Measurements from ENCODE around the gene HERC3.

Gene HERC3

DNA sequence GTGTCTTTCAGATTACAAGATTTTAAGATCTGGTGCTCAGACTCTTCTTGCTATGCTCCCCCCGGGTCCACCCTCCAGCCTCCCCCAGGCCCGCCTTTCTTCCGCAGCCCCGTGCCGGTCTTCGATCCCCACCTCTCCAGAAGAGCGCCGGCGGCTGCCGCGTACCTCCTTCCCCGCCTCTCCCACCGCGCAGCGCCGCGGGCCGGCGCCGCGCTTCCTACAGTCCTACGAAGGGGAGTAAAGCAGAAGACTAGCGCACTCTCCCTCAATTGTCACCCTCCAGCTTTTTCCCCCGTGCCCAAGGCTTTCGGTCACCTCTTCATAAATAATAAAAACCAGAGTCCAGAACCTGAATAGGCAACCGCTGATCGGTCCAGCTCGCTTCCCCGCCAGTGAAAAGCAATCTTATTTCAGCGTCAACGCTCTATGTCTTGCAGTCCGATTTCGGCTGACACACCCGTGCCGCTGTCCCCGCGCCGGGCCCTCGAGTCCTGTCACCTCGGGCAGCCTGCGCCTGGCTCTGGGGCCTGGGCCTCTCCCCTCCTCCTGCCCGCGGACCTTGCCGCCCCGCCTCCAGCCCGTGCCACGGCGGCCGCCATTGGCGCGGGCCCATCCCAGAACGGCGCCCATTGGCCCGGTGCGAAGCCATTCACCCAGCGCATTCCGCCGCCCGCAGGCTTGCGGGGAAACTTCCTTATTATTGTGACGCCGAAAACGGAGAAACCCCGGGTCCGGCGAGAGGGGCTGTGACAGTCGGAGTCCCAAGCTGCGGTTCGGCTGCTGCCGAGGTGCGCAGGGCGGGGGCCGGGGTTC is at the start of gene HERC3:
Gene HERC3, plus strand, starts transcription at position 694 of the 813 bp plus-strand sequence. CDS start 13,344 bp downstream, outside the sequence.
- H3K4me3 ChIP-seq (ENCODE audit: low read depth, low read length) = peak within 1 kb of the TSS; percentile 78
- peak; percentile 65 for DNase-seq (ENCODE audit: low read depth)
- TF ChIP-seq, protein P1, sequence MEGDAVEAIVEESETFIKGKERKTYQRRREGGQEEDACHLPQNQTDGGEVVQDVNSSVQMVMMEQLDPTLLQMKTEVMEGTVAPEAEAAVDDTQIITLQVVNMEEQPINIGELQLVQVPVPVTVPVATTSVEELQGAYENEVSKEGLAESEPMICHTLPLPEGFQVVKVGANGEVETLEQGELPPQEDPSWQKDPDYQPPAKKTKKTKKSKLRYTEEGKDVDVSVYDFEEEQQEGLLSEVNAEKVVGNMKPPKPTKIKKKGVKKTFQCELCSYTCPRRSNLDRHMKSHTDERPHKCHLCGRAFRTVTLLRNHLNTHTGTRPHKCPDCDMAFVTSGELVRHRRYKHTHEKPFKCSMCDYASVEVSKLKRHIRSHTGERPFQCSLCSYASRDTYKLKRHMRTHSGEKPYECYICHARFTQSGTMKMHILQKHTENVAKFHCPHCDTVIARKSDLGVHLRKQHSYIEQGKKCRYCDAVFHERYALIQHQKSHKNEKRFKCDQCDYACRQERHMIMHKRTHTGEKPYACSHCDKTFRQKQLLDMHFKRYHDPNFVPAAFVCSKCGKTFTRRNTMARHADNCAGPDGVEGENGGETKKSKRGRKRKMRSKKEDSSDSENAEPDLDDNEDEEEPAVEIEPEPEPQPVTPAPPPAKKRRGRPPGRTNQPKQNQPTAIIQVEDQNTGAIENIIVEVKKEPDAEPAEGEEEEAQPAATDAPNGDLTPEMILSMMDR (IDR thresholded peaks at IDR 0.05; ENCODE audit: control insufficient read depth, extremely low read depth, insufficient read depth) = no peak

DNA sequence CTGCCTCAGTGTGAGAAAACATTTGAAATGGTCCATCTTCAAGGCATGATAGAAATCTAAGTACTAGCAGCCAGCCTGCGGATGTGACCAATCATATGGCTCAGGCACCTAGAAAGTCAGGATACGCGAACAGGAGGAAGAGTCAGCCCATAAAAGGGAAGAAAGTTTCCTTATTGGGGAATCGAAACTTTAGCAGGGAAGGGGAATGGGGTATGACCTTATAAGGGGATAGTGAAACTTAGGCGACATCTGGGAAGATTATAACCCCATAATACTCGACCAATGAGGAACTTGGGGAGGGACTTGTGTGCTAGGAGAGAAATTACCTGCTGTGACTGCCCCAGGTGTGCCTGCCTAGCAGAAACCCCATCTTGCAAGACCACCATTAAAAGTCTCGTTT is 42.5 kb upstream of the HERC3 start:
- TF ChIP-seq, protein P1 (IDR thresholded peaks at IDR 0.05; ENCODE audit: control insufficient read depth, extremely low read depth, insufficient read depth) = no peak
- H3K4me3 ChIP-seq (ENCODE audit: low read depth, low read length) = no peak overlapping the region
- no peak for DNase-seq (ENCODE audit: low read depth)

DNA sequence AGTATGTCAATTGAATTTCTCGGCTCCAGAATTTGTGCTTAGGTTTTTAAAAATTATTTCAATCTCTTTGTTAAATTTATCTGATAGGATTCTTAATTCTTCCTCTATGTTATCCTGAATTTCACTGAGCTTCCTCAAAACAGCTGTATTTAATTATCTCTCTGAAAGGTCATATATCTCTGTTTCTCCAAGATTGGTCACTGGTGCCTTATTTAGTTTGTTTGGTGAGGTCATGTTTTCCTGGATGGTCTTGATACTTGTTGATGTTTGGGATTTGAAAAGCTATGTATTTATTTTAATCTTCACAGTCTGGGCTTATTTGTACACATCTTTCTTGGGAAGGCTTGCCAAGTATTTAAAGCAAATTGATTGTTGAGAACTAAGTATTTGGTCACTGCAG is 24.7 kb upstream of the HERC3 start:
- TF ChIP-seq, protein P1 (IDR thresholded peaks at IDR 0.05; ENCODE audit: control insufficient read depth, extremely low read depth, insufficient read depth) = no peak
- H3K4me3 ChIP-seq (ENCODE audit: low read depth, low read length) = no peak overlapping the region
- no peak for DNase-seq (ENCODE audit: low read depth)

DNA sequence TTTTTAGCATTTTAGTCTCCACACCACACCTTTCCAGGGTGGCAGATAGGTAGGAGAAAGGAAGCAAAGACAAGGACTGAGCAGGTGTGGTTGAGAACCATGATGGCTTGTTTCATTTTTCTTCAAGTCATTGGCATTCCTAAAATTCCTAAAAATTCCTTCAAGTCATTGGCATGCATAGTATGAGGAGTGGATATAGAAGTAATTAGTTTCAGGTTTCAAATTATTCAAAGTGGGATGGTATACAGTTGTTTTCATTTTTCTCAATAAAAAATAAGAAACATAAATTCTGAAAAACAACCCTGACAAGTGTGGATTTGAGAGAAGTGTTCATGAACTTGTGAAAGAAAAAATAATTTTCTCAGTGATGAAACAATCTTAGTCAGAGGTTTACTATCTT is 22.3 kb upstream of the HERC3 start:
- H3K4me3 ChIP-seq (ENCODE audit: low read depth, low read length) = no peak overlapping the region
- no peak for DNase-seq (ENCODE audit: low read depth)
- TF ChIP-seq, protein P1 (IDR thresholded peaks at IDR 0.05; ENCODE audit: control insufficient read depth, extremely low read depth, insufficient read depth) = no peak

DNA sequence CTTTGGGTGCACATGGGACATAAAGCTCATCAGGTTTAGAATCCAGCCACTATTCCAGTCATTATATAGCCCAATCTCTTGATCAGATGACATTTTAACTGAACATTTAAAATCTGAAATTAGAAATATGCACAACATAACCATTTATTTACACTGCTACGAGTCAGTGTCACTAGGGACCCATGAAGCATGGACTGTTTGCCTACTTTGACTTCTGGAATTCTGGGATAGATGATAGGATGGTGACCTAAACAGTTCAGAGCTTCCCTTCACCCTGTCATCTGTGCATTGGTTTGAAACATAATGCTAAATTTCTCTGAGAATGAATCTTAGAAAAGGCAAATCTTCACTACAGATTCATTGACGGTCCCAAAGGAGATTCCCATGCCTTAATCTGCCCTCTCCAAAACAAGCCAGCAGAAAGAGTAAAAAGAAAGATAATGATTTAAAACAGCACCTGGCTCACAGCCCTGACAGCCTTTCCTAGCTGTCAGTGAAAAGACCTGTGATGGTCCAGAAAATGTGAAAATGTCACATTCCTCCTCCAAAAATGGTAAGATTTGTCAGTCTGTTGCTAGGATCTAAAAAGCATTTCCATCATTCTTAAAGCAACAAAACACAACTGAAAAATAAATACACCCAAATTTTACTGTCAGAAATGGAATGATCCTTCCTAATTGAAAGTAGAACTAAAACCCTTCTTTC is 18.9 kb upstream of the HERC3 start:
- no peak overlapping the region for H3K4me3 ChIP-seq (ENCODE audit: low read depth, low read length)
- no peak for DNase-seq (ENCODE audit: low read depth)
- TF ChIP-seq, protein P1 (IDR thresholded peaks at IDR 0.05; ENCODE audit: control insufficient read depth, extremely low read depth, insufficient read depth) = no peak

DNA sequence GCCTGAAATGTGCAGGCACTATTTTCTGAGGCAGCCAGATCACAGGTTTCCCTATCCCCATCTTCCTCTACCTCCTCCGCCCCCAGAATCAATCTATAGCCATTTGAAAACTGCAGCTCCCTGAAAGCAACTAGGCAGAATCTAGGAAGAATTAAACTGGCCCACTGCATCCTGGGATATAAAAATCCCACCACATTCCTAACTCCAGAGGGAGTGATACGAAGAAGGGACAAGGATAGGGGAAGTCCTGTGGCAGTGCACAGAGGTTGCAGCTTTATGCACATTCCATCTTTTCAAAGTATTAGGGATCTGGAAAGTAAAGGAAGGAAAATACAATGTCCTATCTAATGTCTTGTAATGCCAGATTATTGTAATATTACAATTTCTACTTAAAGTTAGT is 18.3 kb upstream of the HERC3 start:
- TF ChIP-seq, protein P1 (IDR thresholded peaks at IDR 0.05; ENCODE audit: control insufficient read depth, extremely low read depth, insufficient read depth) = no peak
- no peak overlapping the region for H3K4me3 ChIP-seq (ENCODE audit: low read depth, low read length)
- DNase-seq (ENCODE audit: low read depth) = no peak
